ENCODE data around the gene LDLRAD3.

LDLRAD3 gene

GRCh38 chr11:36142439-36142838 lies 198.6 kb downstream of the LDLRAD3 start:
- DNase-seq = no peak

GRCh38 chr11:36142879-36143278 lies 199.0 kb downstream of the LDLRAD3 start:
- no peak for DNase-seq

- DNase-seq = no peak
Observed at GRCh38 chr11:36146437-36146836, 202.6 kb downstream of the LDLRAD3 start.

GRCh38 chr11:36147491-36147890 lies 203.6 kb downstream of the LDLRAD3 start:
- no peak for DNase-seq

GRCh38 chr11:36148701-36149100 lies 204.8 kb downstream of the LDLRAD3 start:
- no peak for DNase-seq

GRCh38 chr11:36149538-36150242 lies 205.8 kb downstream of the LDLRAD3 start:
- peak; percentile 62 for DNase-seq

GRCh38 chr11:36150986-36151385 lies 207.1 kb downstream of the LDLRAD3 start:
- no peak for DNase-seq

GRCh38 chr11:36151933-36152580 lies 208.2 kb downstream of the LDLRAD3 start:
- no peak for DNase-seq

GRCh38 chr11:36153551-36153950 lies 209.7 kb downstream of the LDLRAD3 start:
- DNase-seq = no peak

- DNase-seq = no peak
Observed at GRCh38 chr11:36155124-36155561, 211.3 kb downstream of the LDLRAD3 start.

- no peak for DNase-seq
Observed at GRCh38 chr11:36155770-36156160, 211.9 kb downstream of the LDLRAD3 start.

GRCh38 chr11:36156161-36156816 lies 212.4 kb downstream of the LDLRAD3 start:
- no peak for DNase-seq

- no peak for DNase-seq
Observed at GRCh38 chr11:36156817-36157519, 213.1 kb downstream of the LDLRAD3 start.

- DNase-seq = no peak
Observed at GRCh38 chr11:36160091-36160490, 216.2 kb downstream of the LDLRAD3 start.

- no peak for DNase-seq
Observed at GRCh38 chr11:36161572-36161971, 217.7 kb downstream of the LDLRAD3 start.

- DNase-seq = no peak
Observed at GRCh38 chr11:36162006-36162882, 218.4 kb downstream of the LDLRAD3 start.

GRCh38 chr11:36162883-36163434 lies 219.1 kb downstream of the LDLRAD3 start:
- DNase-seq = no peak

- DNase-seq = no peak
Observed at GRCh38 chr11:36164506-36165250, 220.8 kb downstream of the LDLRAD3 start.

GRCh38 chr11:36165621-36166397 lies 221.9 kb downstream of the LDLRAD3 start:
- no peak for DNase-seq

- DNase-seq = no peak
Observed at GRCh38 chr11:36167073-36167472, 223.2 kb downstream of the LDLRAD3 start.

Measured in activated CD4-positive, alpha-beta T cell treated with anti-CD3 and anti-CD28 coated beads for 48 hours (primary cell).